Epithelial cell of esophagus (primary cell): ENCODE results near the gene EEPD1.

ENCODE experiments used
- DNase-seq: peaks from one replicate; pipeline ENCODE4 v3.0.0; 2010; ENCODE audit warnings: low read depth
- H3K4me3 ChIP-seq: 2 replicates; pipeline ENCODE4 v1.5.1; 2011; ENCODE audit warnings: mild to moderate bottlenecking, low read length, control low read depth
- CTCF ChIP-seq: IDR thresholded peaks from 2 replicates; pipeline ENCODE4 v1.5.1; 2011; ENCODE audit warnings: low read depth, mild to moderate bottlenecking, low read length, control low read depth, inconsistent platforms; ENCODE audit not compliant: insufficient read depth; ENCODE audit errors: missing control alignments

Gene EEPD1

GRCh38 chr7:36224934-36225858 lies 72.1 kb downstream of the EEPD1 start:
- no peak for TF ChIP-seq CTCF
- DNase-seq = no peak

GRCh38 chr7:36226151-36226550 lies 73.1 kb downstream of the EEPD1 start:
- TF ChIP-seq CTCF = no peak
- DNase-seq = no peak
- H3K4me3 ChIP-seq = no peak overlapping the region

More at GRCh38 chr7:36224934-36225858, 72.1 kb downstream of the EEPD1 start:
- no peak overlapping the region for H3K4me3 ChIP-seq

- TF ChIP-seq CTCF = no peak
Measured at GRCh38 chr7:36227223-36227622, 74.2 kb downstream of the EEPD1 start.

GRCh38 chr7:36228039-36228438 lies 75.0 kb downstream of the EEPD1 start:
- no peak for TF ChIP-seq CTCF
- DNase-seq = no peak
- H3K4me3 ChIP-seq = no peak overlapping the region

More at GRCh38 chr7:36227223-36227622, 74.2 kb downstream of the EEPD1 start:
- H3K4me3 ChIP-seq = no peak overlapping the region
- DNase-seq = no peak

GRCh38 chr7:36231406-36231805 lies 78.4 kb downstream of the EEPD1 start:
- no peak for TF ChIP-seq CTCF
- no peak for DNase-seq
- no peak overlapping the region for H3K4me3 ChIP-seq

- TF ChIP-seq CTCF = no peak
- H3K4me3 ChIP-seq = no peak overlapping the region
- DNase-seq = no peak
Measured at GRCh38 chr7:36232555-36232954, 79.5 kb downstream of the EEPD1 start.
